HepG2 (cell line): ENCODE measurements around the gene TNRC18. TPM values are rescaled to one million over a fixed set of nuclear protein-coding genes. Genes with fewer than 3 reads are reported as not detected.

Experiments used
- AGO2 ChIP-seq: fragments of 200-400 bp; formaldehyde crosslinking; optimal IDR thresholded peaks from 2 replicates; pipeline ENCODE3; 2017; ENCODE audit warnings: mild to moderate bottlenecking, low read depth, low read length, moderate library complexity
- AKAP8 ChIP-seq: sonication (generic); formaldehyde crosslinking; IDR thresholded peaks from 2 replicates; pipeline ENCODE4 v1.5.1; 2020; ENCODE audit warnings: mild to moderate bottlenecking, missing genetic modification reagents
- BORCS8-MEF2B ChIP-seq: sonication (generic); formaldehyde crosslinking; IDR thresholded peaks from 2 replicates; pipeline ENCODE4 v1.8.0; 2022; ENCODE audit warnings: mild to moderate bottlenecking, missing genetic modification reagents
- FOXC1 ChIP-seq: sonication (generic); formaldehyde crosslinking; IDR thresholded peaks from 2 replicates; pipeline ENCODE4 v1.8.0; 2022; ENCODE audit warnings: mild to moderate bottlenecking, missing genetic modification reagents, borderline replicate concordance
- ZNF136 ChIP-seq: sonication (generic); formaldehyde crosslinking; IDR thresholded peaks from 2 replicates; pipeline ENCODE4 v1.8.1; 2022; ENCODE audit warnings: low read depth, mild to moderate bottlenecking, moderate library complexity, missing genetic modification reagents
- ZNF205 ChIP-seq: IDR thresholded peaks from 2 replicates; pipeline ENCODE4 v1.6.1; 2018; ENCODE audit warnings: missing biosample characterization, missing genetic modification reagents
- polyA plus RNA-seq, 8 experiments: library from polyadenylated mRNA; depleted of rRNA in 3 of 8; stranded (reverse) in 7 of 8; unstranded in 1 of 8; fragments of >200 nt; fragmentation: Illumina TruSeq in 4 of 8; extraction: Trizol in 4 of 8; gene quantifications; 2 replicates each; pipeline versions ENCODE4 v1.2.1 to v1.2.3, GENCODE V29; 2011 to 2016; ENCODE audit warnings: low read depth in 4 of 8, missing spikeins in 1 of 8, mixed read lengths in 1 of 8; ENCODE audit not compliant: insufficient read depth in 1 of 8
- total RNA-seq, 5 experiments: library from RNA; depleted of rRNA; stranded (reverse); fragments of >200 nt; fragmentation: Illumina TruSeq; extraction: Trizol; gene quantifications; 2 replicates each; pipeline ENCODE4 v1.2.3, GENCODE V29; 2016; ENCODE audit warnings: low read depth in 1 of 5
- TF ChIP-seq, protein P1 (sequence below): sonication (generic); formaldehyde crosslinking; IDR thresholded peaks from 2 replicates; pipeline ENCODE4 v1.5.0; 2020; ENCODE audit warnings: mild to moderate bottlenecking, missing genetic modification reagents, borderline replicate concordance
- TF ChIP-seq, protein P2 (sequence below): sonication (generic); formaldehyde crosslinking; IDR thresholded peaks from 2 replicates; pipeline ENCODE4 v1.8.1; 2023; ENCODE audit warnings: mild to moderate bottlenecking, missing genetic modification reagents, borderline replicate concordance
- TF ChIP-seq, protein P3 (sequence below): sonication (generic); formaldehyde crosslinking; IDR thresholded peaks from 2 replicates; pipeline ENCODE4 v1.8.0; 2022; ENCODE audit warnings: missing genetic modification reagents, mild to moderate bottlenecking, moderate library complexity, borderline replicate concordance
- TF ChIP-seq, protein P4 (sequence below): sonication (generic); formaldehyde crosslinking; IDR thresholded peaks from 2 replicates; pipeline ENCODE4 v1.9.0; 2022; ENCODE audit warnings: missing genetic modification reagents, mild to moderate bottlenecking, borderline replicate concordance
- TF ChIP-seq, protein P5 (sequence below): sonication (generic); formaldehyde crosslinking; IDR thresholded peaks from 2 replicates; pipeline ENCODE4 v1.5.1; 2020; ENCODE audit warnings: mild to moderate bottlenecking, missing genetic modification reagents, moderate library complexity

TNRC18 gene
- total and polyA plus RNA-seq, 2 of the 13 experiments (the other 11 are each of a cell fraction or from before 2014, with no cell fraction given) = 11.7 to 17.4 TPM

DNA sequence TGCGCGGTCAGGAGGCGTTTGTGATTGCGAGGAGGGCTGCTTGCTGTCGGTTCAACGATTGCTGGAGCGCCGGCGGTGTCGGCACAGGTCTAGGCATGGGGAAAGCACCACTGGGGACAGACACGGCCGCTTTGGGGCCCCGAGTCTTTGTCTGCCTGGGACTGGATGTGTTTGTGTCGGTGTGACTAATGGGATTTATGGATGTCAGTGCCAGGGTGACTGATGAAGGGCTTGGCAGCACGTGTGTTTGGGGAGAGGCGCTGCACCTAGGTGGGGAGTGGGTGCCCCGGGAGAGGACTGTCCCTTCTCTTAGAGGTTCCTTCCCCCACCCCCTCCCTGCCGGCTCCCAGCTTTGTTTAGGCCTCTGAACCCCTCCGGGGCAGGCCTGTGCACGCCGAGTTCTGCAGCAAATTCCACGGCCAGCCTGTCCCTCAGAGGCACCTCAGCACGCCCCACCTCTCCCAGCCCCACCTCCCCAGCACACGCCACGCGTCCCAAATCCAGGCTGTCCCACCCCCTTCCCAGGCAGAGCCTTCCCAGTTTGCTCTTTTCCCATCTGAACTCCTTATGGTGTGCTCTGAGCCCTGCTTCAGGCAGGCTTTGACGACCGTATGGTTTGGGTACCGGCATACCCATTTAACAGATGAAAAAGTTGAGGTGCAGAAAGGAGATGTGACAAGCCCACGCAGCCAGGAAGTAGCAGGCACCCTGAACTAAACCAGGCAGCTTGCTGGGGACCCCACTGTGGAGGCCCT lies 6.4 kb upstream of the TNRC18 start (continued):
- TF ChIP-seq, protein P1, sequence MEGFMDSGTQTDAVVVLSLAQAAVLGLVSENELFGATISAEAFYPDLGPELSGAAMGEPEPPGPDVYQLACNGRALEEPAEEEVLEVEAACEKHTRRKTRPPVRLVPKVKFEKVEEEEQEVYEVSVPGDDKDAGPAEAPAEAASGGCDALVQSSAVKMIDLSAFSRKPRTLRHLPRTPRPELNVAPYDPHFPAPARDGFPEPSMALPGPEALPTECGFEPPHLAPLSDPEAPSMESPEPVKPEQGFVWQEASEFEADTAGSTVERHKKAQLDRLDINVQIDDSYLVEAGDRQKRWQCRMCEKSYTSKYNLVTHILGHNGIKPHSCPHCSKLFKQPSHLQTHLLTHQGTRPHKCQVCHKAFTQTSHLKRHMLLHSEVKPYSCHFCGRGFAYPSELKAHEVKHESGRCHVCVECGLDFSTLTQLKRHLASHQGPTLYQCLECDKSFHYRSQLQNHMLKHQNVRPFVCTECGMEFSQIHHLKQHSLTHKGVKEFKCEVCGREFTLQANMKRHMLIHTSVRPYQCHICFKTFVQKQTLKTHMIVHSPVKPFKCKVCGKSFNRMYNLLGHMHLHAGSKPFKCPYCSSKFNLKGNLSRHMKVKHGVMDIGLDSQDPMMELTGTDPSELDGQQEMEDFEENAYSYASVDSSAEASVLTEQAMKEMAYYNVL (CRISPR knock-in tag) = no peak
- TF ChIP-seq, protein P2, sequence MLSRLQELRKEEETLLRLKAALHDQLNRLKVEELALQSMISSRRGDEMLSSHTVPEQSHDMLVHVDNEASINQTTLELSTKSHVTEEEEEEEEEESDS (CRISPR knock-in tag) = no peak
- TF ChIP-seq AGO2 = peak; percentile 96
- TF ChIP-seq, protein P3, sequence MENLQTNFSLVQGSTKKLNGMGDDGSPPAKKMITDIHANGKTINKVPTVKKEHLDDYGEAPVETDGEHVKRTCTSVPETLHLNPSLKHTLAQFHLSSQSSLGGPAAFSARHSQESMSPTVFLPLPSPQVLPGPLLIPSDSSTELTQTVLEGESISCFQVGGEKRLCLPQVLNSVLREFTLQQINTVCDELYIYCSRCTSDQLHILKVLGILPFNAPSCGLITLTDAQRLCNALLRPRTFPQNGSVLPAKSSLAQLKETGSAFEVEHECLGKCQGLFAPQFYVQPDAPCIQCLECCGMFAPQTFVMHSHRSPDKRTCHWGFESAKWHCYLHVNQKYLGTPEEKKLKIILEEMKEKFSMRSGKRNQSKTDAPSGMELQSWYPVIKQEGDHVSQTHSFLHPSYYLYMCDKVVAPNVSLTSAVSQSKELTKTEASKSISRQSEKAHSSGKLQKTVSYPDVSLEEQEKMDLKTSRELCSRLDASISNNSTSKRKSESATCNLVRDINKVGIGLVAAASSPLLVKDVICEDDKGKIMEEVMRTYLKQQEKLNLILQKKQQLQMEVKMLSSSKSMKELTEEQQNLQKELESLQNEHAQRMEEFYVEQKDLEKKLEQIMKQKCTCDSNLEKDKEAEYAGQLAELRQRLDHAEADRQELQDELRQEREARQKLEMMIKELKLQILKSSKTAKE = no peak
- TF ChIP-seq BORCS8-MEF2B (CRISPR knock-in tag) = no peak; the same call in 1 of the 2 replicates
- TF ChIP-seq AKAP8 = peak; percentile 26; the same call in 1 of the 2 replicates
- TF ChIP-seq ZNF136 (CRISPR knock-in tag) = 0 out of 2 replicates have a peak, but pooled peaks have one; percentile 26
- TF ChIP-seq ZNF205 = no peak
- TF ChIP-seq, protein P4, sequence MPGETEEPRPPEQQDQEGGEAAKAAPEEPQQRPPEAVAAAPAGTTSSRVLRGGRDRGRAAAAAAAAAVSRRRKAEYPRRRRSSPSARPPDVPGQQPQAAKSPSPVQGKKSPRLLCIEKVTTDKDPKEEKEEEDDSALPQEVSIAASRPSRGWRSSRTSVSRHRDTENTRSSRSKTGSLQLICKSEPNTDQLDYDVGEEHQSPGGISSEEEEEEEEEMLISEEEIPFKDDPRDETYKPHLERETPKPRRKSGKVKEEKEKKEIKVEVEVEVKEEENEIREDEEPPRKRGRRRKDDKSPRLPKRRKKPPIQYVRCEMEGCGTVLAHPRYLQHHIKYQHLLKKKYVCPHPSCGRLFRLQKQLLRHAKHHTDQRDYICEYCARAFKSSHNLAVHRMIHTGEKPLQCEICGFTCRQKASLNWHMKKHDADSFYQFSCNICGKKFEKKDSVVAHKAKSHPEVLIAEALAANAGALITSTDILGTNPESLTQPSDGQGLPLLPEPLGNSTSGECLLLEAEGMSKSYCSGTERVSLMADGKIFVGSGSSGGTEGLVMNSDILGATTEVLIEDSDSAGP (CRISPR knock-in tag) = peak; percentile 1; the same call in 1 of the 2 replicates
- TF ChIP-seq, protein P5, sequence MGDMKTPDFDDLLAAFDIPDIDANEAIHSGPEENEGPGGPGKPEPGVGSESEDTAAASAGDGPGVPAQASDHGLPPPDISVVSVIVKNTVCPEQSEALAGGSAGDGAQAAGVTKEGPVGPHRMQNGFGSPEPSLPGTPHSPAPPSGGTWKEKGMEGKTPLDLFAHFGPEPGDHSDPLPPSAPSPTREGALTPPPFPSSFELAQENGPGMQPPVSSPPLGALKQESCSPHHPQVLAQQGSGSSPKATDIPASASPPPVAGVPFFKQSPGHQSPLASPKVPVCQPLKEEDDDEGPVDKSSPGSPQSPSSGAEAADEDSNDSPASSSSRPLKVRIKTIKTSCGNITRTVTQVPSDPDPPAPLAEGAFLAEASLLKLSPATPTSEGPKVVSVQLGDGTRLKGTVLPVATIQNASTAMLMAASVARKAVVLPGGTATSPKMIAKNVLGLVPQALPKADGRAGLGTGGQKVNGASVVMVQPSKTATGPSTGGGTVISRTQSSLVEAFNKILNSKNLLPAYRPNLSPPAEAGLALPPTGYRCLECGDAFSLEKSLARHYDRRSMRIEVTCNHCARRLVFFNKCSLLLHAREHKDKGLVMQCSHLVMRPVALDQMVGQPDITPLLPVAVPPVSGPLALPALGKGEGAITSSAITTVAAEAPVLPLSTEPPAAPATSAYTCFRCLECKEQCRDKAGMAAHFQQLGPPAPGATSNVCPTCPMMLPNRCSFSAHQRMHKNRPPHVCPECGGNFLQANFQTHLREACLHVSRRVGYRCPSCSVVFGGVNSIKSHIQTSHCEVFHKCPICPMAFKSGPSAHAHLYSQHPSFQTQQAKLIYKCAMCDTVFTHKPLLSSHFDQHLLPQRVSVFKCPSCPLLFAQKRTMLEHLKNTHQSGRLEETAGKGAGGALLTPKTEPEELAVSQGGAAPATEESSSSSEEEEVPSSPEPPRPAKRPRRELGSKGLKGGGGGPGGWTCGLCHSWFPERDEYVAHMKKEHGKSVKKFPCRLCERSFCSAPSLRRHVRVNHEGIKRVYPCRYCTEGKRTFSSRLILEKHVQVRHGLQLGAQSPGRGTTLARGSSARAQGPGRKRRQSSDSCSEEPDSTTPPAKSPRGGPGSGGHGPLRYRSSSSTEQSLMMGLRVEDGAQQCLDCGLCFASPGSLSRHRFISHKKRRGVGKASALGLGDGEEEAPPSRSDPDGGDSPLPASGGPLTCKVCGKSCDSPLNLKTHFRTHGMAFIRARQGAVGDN (CRISPR knock-in tag) = peak; percentile 5; the same call in 1 of the 2 replicates
- TF ChIP-seq FOXC1 (CRISPR knock-in tag) = peak; percentile 20; the same call in 1 of the 2 replicates
